Esophagus muscularis mucosa (tissue), 3 donors: Measurements from ENCODE around the gene IQSEC3.
"Not testable (repeated sequence)": the region's sequence is repeated elsewhere in the genome, so short reads cannot be mapped to it uniquely, and the experiment has no call there.

Source experiments
- CTCF ChIP-seq, 3 experiments: fragments of 200-600 bp in 2 of 3; fragments of 450-650 bp in 1 of 3; sonication (generic) in 2 of 3; IDR thresholded peaks; one replicate each; pipeline ENCODE4 v1.5.1; 2017 to 2019; ENCODE audit warnings: antibody characterized with exemption in 3 of 3, mild to moderate bottlenecking in 2 of 3, moderate library complexity in 1 of 3
- POLR2A ChIP-seq: fragments of 450-650 bp; IDR thresholded peaks from one replicate; pipeline ENCODE4 v1.6.1; 2017; ENCODE audit warnings: antibody characterized with exemption, moderate library complexity, mild to moderate bottlenecking, low read depth

GRCh38 chr12:217029-217428 is 150.5 kb downstream of the IQSEC3 start:
- TF ChIP-seq CTCF (IDR thresholded peaks at IDR 0.05); POLR2A: not testable (repeated sequence)
